ENCODE measurements around the gene EXD1.

- TF ChIP-seq SIRT6 (IDR thresholded peaks at IDR 0.05; ENCODE audit: low read depth, low read length), result no peak
- no peak for TF ChIP-seq AFF4 (CRISPR knock-in tag; IDR thresholded peaks at IDR 0.05)
- TF ChIP-seq FOSL1 (tag; conservative IDR thresholded peaks at IDR 0.05), result no peak
- TF ChIP-seq HCFC1 (IDR thresholded peaks at IDR 0.05; ENCODE audit: low read depth, low read length), result no peak
- TF ChIP-seq MXD1 (CRISPR knock-in tag; IDR thresholded peaks at IDR 0.05; ENCODE audit: borderline replicate concordance, poor library complexity, severe bottlenecking), result no peak
- no peak for TF ChIP-seq ZFP1 (CRISPR knock-in tag; IDR thresholded peaks at IDR 0.05)
- TF ChIP-seq ZNF277 (CRISPR knock-in tag; IDR thresholded peaks at IDR 0.05; ENCODE audit: borderline replicate concordance), result no peak
Observed at GRCh38 chr15:41183581-41183980, 47.0 kb downstream of the EXD1 start.

All from K562 (cell line).